Left renal pelvis (tissue), 4 donors: ENCODE data around the gene TNFRSF1A. TPM values are rescaled to one million over a fixed set of nuclear protein-coding genes. Genes with fewer than 3 reads are reported as not detected.
A peak's percentile ranks its signal among the peaks of the same experiment; 100 is the strongest.
"Not testable (repeated sequence)": the region's sequence is repeated elsewhere in the genome, so short reads cannot be mapped to it uniquely, and the experiment has no call there.

Experiments used
- DNase-seq, 4 donors: peaks; one replicate each; pipeline ENCODE4 v3.0.0-alpha.2; 2013; ENCODE audit warnings: low read depth in 4 of 4, low spot score in 3 of 4
- polyA plus RNA-seq, 4 donors: library from polyadenylated mRNA; unstranded; fragments of 120-200 nt; gene quantifications; one replicate each; pipeline ENCODE4 v1.2.1, GENCODE V29; 2013; ENCODE audit not compliant: insufficient read length in 4 of 4

Gene TNFRSF1A
- polyA plus RNA-seq, 4 donors = 82.1 to 173 (median 109) TPM

DNA sequence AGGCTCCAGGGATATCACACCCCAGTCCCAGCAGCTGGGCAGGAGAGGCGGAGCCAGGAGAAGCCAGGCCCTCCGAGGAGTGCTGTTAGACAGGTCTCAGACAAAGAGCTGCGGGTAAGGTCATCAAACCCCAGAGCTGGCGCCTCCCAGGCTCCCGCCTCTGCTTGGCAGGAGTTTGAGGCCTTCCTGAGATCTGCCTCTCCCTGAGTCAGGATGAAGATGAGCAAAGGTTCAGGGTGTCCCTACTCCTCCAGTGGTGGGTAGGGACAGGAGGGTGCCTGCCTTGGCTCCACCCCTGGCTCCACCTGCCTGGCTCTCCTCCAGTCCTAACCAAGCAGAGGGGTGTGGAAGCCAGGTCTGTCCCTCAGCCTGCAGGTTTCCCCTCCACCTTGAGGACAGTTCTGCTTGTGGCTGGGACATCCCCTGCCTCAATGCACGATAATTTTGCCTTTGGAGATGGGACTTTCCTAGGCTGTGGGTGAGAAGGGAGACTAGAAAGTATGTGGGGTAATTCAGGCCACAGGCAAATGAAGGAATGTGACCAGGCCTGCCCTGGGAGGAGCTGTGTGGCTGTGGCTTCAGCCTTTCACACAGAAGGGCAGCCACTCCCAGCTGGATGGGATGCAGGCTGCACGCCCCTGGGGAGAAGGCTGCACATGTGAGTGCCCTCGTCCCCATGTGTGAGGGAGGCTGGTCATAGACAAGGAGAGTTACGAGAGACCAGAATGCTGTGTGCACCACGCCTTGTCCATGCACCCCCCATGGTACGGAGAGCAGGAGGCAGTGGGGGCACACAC, 29.1 kb downstream of the TNFRSF1A start:
- no peak for DNase-seq

- DNase-seq = no peak
Observed at GRCh38 chr12:6311822-6312528, 29.9 kb downstream of the TNFRSF1A start.

DNA sequence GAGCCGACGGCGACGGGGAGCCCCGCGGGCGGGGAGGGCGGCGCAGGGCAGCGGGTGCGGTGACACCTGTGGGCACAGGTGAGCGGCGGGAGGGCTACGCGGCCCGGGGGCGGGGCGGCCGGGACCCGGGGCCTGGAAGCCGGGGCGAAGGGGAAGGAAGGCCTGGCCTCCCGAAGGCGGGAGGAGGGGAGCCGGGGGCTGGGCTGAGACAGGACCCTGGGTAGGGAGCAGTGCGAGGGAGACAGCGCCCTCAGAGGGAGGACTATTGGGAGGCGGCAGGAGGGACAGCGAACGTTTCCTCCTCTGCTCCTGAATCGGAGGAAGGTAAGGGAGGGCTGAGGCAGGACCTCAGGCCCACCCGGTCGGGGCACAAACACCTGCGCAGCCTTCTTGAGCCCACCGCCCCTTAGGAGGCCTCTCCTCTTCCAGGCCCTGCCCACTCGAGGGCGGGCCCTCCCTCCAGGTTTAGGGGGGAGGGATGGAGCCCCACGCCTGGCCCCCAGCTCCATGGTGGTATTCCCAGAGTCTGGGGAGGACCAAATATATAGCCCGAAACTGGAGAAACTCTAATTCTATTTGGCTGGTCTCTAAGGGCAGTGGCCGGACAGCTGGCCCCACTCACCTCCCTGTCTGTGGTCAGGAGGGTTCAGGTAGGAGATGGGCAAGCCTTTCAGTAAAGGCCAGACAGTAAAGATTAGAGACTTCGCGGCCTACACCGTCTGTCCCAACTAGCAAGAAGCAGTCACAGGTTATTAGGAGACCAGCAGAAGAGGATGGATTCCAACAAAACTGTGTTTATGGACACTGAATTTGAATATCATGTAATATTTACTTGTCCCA, 30.9 kb downstream of the TNFRSF1A start:
- DNase-seq = no peak

DNA sequence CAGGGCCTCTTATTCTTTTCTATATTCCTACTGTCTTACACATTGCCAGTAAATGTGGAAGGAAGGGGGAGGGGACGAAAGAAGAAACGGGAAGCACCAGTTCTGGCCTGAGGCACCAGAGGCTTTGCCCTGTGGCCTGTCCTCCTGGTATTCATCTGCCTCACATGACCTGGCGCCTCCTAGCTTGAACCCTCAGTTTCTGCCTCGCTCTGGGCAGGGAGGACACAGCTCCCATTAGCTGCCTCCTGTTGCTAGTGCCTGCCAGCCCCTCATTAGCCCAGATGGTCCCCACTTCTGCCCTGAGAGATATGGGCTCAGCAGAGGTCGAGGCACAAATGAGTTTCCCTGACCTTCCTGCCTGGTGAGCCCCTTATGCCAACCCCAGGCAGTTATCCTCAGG, 34.3 kb downstream of the TNFRSF1A start:
- no peak for DNase-seq

DNA sequence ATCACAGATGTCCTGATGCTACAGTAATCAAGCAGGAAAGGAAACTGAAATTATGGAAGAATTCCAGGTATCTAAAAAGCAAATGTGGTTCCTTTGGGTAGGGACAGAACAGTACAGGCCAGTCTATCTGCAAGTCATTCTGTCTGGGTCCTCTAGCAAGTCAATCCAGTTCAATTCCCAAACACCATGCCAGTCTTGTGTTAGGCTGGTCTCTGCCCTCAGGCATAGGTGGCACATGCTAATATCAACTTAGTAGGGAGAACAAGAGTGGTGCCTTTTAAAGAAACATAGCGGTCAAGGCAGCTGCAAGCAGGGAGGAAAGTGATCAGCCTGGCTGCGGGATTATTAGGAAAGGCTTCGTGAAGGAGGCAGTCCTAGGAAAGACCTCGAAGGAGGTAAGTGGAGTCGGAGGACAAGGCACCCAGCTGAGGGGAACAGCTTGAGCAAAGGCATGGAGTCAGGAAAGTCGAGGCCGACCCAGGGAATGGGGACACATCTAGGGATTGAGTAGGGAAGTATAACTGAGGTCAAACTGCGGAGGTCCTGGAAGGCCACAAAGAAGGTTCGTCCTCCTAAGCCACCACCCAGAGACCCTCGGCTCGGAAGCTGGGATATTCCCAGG, 35.2 kb downstream of the TNFRSF1A start:
- DNase-seq = no peak

DNA sequence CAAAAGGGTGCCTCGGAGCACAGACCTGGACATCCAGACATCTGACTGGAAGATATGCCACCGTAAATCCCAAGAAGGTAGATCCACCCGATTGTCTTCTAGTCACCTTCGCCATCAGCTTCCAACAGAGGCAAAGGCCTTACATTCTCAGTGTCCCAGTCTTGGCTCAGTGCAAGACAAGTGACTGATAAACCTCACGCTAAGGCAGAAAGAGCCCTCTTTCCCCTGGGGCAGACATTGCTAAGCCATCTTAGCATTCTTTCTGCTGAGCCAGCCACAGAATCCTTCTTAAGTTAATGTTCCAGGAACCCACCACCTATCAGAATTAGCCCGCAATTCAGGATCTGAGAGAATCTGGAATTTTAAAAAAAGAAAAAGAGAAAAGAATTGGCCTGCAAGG, 35.7 kb downstream of the TNFRSF1A start:
- DNase-seq = no peak

DNA sequence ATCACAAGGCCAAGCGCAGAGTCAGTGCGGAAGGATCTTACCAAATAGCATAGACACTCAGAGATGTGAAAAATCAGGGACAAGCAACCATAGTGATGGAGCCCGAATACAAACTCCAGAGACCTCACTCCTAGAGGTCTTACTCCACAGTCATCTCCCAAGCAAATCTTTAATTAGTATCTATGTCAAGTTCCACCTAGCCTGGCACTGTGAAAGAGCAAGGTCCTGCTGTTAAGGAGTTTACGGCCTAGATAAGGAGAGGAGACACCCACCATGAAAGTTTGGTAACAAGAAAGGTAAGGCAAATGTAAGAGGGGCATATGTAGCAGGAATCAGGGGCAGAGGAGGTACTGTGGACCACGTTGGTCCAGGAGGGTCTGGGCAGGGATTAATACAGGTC, 38.8 kb downstream of the TNFRSF1A start:
- no peak for DNase-seq

GRCh38 chr12:6302621-6303020, 39.3 kb downstream of the TNFRSF1A start:
- DNase-seq = no peak

DNA sequence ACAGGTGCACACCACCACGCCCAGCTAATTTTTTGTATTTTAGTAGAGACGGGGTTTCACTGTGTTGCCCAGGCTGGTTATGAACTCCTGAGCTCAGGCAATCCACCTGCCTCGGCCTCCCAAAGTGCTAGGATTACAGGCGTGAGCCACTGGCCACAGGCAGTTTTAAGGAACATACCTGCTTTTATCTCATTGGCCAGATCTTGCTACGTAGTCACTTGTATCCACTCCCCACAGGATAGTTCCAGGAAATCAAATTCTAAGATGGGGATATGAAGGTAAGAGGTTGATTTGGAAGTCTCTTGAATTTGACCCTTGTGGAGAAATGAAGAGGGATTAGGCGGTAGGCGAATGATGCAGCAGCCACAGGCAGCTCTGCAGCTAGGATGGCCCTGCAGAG, 40.2 kb downstream of the TNFRSF1A start:
- DNase-seq = no peak

GRCh38 chr12:6297170-6297569, 44.7 kb downstream of the TNFRSF1A start:
- no peak for DNase-seq

GRCh38 chr12:6295094-6295811, 46.6 kb downstream of the TNFRSF1A start:
- no peak for DNase-seq

GRCh38 chr12:6294156-6295093, 47.5 kb downstream of the TNFRSF1A start:
- DNase-seq = no peak

- DNase-seq = no peak
Observed at GRCh38 chr12:6292606-6293005, 49.3 kb downstream of the TNFRSF1A start.

DNA sequence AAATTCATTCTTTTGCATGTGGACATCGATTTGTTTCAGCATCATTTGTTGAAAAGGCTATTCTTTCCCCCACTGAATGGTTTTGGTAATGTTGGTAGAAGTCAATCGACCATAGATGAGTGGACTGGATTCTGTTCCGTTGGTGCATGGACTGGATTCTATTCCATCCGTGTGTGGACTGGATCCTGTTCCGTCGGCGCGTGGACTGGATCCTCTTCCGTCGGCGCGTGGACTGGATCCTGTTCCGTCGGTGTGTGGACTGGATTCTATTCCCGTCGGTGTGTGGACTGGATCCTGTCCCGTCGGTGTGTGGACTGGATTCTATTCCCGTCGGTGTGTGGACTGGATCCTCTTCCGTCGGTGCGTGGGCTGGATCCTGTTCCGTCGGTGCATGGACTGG, 52.0 kb downstream of the TNFRSF1A start:
- not testable (repeated sequence) for DNase-seq

DNA sequence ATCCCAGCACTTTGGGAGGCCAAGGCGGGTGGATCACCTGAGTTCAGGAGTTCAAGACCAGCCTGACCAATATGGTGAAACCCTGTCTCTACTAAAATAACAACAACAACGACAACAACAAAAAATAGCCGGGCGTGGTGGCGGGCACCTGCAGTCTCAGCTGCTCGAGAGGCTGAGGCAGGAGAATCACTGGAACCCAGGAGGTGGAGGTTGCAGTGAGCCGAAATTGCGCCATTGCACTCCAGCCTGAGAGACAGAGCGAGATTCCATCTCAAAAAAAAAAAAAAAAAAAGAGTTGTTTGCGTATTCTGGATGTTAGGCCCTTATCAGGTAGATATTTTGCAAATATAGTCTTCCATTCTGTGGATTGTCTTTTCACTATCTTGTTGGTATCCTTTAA, 52.8 kb downstream of the TNFRSF1A start:
- DNase-seq = not testable (repeated sequence)

GRCh38 chr12:6288235-6288634, 53.6 kb downstream of the TNFRSF1A start:
- DNase-seq = no peak

GRCh38 chr12:6285532-6286306, 56.2 kb downstream of the TNFRSF1A start:
- DNase-seq = no peak

DNA sequence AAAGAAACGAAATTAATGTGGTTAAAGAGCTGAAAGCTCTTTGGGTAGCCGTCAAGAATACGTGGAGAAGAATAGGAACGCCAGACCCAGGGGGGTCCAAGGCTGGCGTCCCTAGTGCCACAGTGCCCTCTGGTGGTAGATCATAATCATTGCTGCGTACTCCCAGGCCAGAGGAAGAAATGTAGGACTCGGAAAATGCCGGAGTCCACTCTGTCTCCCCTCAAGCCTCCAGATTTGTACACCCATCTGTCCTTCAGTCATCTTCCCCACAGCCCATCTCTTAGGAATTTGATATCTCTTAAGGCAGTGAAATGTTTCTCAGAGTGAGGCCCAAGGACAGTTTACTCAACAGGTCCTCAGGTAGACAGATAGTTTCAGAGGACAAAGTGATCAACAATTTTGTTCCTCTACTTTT, 56.8 kb downstream of the TNFRSF1A start:
- peak in 1 of 4 donors; percentile 64 for DNase-seq
